Measurements from ENCODE around the gene AGBL1. TPM values are rescaled to one million over a fixed set of nuclear protein-coding genes. Genes with fewer than 3 reads are reported as not detected.

Gene AGBL1
- total RNA-seq, 1 donor: not detected

GRCh38 chr15:86327230-86327865 is 247.7 kb downstream of the AGBL1 start:
- H3K4me3 ChIP-seq (ENCODE audit: low read depth, low read length): no peak overlapping the region
- no peak for DNase-seq (ENCODE audit: low read depth)
- TF ChIP-seq CTCF (IDR thresholded peaks at IDR 0.05; ENCODE audit: insufficient read depth, low read depth, low read length): no peak

DNA sequence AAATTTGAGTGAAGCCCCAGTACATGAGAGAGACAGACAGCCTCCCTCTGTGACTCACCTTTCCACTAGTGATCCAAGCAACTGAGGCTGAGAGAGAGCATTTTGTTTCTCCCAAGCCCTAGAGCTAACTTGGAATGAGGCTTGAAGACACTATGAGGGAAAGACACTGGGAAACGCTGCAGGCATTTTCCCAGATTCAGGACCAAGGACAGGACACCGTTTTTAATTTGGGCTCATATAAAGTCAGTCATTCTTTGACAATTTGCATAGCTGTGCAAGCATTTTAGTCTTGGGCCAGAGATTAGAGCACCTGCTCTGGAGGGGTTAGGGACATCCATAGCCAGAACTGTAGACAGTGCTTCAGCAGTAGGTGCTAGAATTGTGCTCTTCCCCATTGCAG is 249.0 kb downstream of the AGBL1 start:
- no peak overlapping the region for H3K4me3 ChIP-seq (ENCODE audit: low read depth, low read length)
- TF ChIP-seq CTCF (IDR thresholded peaks at IDR 0.05; ENCODE audit: insufficient read depth, low read depth, low read length): no peak
- DNase-seq (ENCODE audit: low read depth): no peak

DNA sequence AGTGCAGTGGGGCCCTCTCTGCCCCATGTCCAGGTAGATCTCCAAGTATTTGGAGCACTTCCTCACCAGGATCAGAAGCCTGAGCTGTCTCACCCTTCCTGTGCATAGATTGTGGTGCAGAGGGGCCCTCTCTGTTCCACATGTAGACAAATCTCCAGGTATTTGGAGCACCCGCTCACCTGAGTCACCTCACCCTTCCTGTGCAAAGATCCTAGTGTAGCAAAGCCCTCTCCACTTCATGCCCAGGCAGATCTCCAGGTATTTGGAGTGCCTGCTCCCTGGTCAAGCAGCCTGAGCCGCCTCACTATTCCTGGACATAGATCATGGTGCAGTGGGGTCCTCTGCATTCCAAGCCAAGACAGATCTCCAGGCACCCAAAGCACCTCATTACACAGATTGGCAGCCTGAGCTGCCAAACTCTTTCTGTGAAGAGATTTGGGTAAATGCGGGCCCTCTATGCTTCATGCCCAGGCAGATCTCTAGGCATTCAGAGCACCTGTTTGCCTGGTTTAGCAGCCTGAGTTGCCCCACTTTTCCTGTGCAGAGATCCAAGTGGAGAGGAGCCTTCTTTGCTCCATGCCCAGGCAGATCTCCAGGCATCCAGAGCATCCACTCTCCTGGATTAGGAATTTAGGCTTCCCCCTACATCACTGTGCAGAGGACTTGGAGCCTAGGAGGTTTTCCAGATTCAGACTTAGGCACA is 249.8 kb downstream of the AGBL1 start:
- H3K4me3 ChIP-seq (ENCODE audit: low read depth, low read length): no peak overlapping the region
- no peak for TF ChIP-seq CTCF (IDR thresholded peaks at IDR 0.05; ENCODE audit: insufficient read depth, low read depth, low read length)
- no peak for DNase-seq (ENCODE audit: low read depth)

GRCh38 chr15:86333819-86334218 is 254.1 kb downstream of the AGBL1 start:
- H3K4me3 ChIP-seq (ENCODE audit: low read depth, low read length): no peak overlapping the region
- DNase-seq (ENCODE audit: low read depth): no peak
- TF ChIP-seq CTCF (IDR thresholded peaks at IDR 0.05; ENCODE audit: insufficient read depth, low read depth, low read length): no peak

- no peak for DNase-seq (ENCODE audit: low read depth)
These were observed 256.5 kb downstream of the AGBL1 start for GRCh38 chr15:86336051-86336788.

DNA sequence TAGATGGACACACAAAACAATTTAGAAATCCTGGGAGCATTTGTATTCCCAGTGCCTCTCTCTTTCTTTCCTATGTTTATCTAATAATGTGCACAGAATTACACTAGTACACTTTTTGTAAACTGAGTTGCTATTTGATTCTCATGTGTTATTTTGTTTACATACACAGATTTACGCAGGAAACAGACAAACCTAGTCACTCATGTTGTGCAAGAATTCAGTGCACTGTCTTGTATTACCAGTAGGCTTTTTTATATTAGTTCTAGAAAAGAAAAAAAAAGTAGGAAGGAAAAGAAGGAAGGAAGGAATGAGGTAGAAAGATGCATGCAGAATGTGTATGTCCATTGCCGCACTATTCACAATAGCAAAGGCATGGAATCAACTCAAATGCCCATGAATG is 257.4 kb downstream of the AGBL1 start:
- TF ChIP-seq CTCF (IDR thresholded peaks at IDR 0.05; ENCODE audit: insufficient read depth, low read depth, low read length): no peak
- no peak for DNase-seq (ENCODE audit: low read depth)
- H3K4me3 ChIP-seq (ENCODE audit: low read depth, low read length): no peak overlapping the region

More at GRCh38 chr15:86336051-86336788, 256.5 kb downstream of the AGBL1 start:
- no peak overlapping the region for H3K4me3 ChIP-seq (ENCODE audit: low read depth, low read length)
- TF ChIP-seq CTCF (IDR thresholded peaks at IDR 0.05; ENCODE audit: insufficient read depth, low read depth, low read length): no peak
